ENCODE results near the gene BTBD9.

DNA sequence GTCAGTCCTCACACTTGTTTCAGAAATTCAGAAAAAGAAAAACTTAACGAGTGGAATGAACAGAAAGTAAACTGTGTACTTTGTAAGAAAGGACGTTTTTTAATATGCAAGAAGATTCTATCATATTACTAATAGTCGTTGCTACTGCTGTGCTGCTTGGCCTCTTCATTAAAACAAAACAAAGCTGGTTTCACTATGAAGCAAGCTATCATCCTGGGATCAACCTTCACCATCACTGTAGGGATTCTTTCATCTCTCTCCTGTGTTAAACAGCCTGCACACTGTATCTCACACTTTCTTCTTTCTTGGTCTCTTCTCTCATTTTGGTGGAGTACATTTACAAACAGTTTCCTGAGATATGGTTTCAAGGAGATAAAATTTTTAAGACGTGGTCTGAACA lies 284.2 kb downstream of the BTBD9 start:
- TF ChIP-seq EZH2 (conservative IDR thresholded peaks at IDR 0.05; ENCODE audit: low read depth, low read length) = no peak
- TF ChIP-seq, protein P1, sequence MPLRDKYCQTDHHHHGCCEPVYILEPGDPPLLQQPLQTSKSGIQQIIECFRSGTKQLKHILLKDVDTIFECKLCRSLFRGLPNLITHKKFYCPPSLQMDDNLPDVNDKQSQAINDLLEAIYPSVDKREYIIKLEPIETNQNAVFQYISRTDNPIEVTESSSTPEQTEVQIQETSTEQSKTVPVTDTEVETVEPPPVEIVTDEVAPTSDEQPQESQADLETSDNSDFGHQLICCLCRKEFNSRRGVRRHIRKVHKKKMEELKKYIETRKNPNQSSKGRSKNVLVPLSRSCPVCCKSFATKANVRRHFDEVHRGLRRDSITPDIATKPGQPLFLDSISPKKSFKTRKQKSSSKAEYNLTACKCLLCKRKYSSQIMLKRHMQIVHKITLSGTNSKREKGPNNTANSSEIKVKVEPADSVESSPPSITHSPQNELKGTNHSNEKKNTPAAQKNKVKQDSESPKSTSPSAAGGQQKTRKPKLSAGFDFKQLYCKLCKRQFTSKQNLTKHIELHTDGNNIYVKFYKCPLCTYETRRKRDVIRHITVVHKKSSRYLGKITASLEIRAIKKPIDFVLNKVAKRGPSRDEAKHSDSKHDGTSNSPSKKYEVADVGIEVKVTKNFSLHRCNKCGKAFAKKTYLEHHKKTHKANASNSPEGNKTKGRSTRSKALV (CRISPR knock-in tag; IDR thresholded peaks at IDR 0.05) = no peak
- no peak for TF ChIP-seq NR1H2 (CRISPR knock-in tag; IDR thresholded peaks at IDR 0.05; ENCODE audit: borderline replicate concordance, low read depth)
- TF ChIP-seq NR2F6 (IDR thresholded peaks at IDR 0.05) = no peak
- no peak for TF ChIP-seq NR2F6 (CRISPR knock-in tag; IDR thresholded peaks at IDR 0.05)
- no peak for TF ChIP-seq REPIN1 (CRISPR knock-in tag; IDR thresholded peaks at IDR 0.05; ENCODE audit: borderline replicate concordance, low read depth)
- TF ChIP-seq SAP130 (CRISPR knock-in tag; IDR thresholded peaks at IDR 0.05; ENCODE audit: low read depth) = no peak
- TF ChIP-seq MAFG (CRISPR knock-in tag; IDR thresholded peaks at IDR 0.05) = no peak
- no peak for TF ChIP-seq ZFP36 (IDR thresholded peaks at IDR 0.05; ENCODE audit: borderline replicate concordance, low read depth, low read length, partially characterized antibody)
